DOHH2 (cell line): ENCODE results near the gene NT5DC3.

Experiments
- EZH2phosphoT487 ChIP-seq: fragments of 200-600 bp; sonication (generic); IDR thresholded peaks from 2 replicates; pipeline ENCODE4 v1.6.1; 2017; ENCODE audit warnings: borderline replicate concordance, mild to moderate bottlenecking, antibody characterized with exemption, low read length, moderate library complexity, mixed read lengths
- TF ChIP-seq, protein P1 (sequence below): fragments of 200-600 bp; sonication (generic); IDR thresholded peaks from one replicate; pipeline ENCODE4 v1.5.1; 2014; ENCODE audit warnings: antibody characterized with exemption, mild to moderate bottlenecking, low read depth, low read length; ENCODE audit not compliant: poor library complexity, severe bottlenecking

DNA sequence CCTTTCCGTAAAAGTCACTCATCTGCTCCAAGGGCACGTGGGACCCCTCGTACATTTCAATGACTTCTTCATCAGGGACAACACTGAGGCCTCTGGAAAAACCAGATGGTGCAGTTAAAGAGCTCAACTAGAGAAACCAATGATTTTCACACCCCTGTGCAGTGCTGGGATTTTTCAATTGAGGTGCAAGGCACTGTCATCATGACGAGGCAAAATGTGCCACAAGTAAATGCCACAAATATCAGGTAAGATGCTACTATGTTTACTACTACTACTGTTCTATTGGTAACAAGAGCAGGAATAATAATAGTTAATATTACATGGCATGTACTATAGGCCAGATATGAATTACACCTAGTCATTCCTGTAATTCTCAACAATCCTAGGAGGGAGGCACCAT lies 42.4 kb downstream of the NT5DC3 start:
- TF ChIP-seq, protein P1, sequence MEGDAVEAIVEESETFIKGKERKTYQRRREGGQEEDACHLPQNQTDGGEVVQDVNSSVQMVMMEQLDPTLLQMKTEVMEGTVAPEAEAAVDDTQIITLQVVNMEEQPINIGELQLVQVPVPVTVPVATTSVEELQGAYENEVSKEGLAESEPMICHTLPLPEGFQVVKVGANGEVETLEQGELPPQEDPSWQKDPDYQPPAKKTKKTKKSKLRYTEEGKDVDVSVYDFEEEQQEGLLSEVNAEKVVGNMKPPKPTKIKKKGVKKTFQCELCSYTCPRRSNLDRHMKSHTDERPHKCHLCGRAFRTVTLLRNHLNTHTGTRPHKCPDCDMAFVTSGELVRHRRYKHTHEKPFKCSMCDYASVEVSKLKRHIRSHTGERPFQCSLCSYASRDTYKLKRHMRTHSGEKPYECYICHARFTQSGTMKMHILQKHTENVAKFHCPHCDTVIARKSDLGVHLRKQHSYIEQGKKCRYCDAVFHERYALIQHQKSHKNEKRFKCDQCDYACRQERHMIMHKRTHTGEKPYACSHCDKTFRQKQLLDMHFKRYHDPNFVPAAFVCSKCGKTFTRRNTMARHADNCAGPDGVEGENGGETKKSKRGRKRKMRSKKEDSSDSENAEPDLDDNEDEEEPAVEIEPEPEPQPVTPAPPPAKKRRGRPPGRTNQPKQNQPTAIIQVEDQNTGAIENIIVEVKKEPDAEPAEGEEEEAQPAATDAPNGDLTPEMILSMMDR, result no peak
- no peak for TF ChIP-seq EZH2phosphoT487
